OCI-LY3 (cell line): ENCODE results near the gene MYLK.
A peak's percentile ranks its signal among the peaks of the same experiment; 100 is the strongest.

ENCODE experiments used
- H2AFZ ChIP-seq: fragments of 200-600, 300-600 bp; shearing (Covaris generic); 2 replicates; pipeline ENCODE4 v1.6.0; 2014; ENCODE audit warnings: antibody characterized with exemption, low read depth, low read length
- H3K27ac ChIP-seq: fragments of 200-600, 300-600 bp; sonication (generic); 2 replicates; pipeline ENCODE4 v1.5.1; 2014; ENCODE audit warnings: mild to moderate bottlenecking, low read length, moderate library complexity, mixed read lengths
- H3K27me3 ChIP-seq: fragments of 200-600, 300-600 bp; sonication (generic); 2 replicates; pipeline ENCODE4 v1.6.1; 2014; ENCODE audit warnings: low read depth, low read length, mixed read lengths
- H3K36me3 ChIP-seq: fragments of 200-600, 300-600 bp; sonication (generic); replicated peaks from 2 replicates; pipeline ENCODE3; 2014; ENCODE audit warnings: low read depth, low read length, mixed read lengths
- H3K4me1 ChIP-seq: fragments of 300-600, 200-600 bp; sonication (generic); 2 replicates; pipeline ENCODE4 v1.6.1; 2014; ENCODE audit warnings: low read length, mixed read lengths
- H3K4me2 ChIP-seq: fragments of 200-600, 300-600 bp; sonication (generic); 2 replicates; pipeline ENCODE4 v1.6.1; 2014; ENCODE audit warnings: low read length, mixed read lengths
- H3K4me3 ChIP-seq: fragments of 300-600, 200-600 bp; sonication (generic); 2 replicates; pipeline ENCODE4 v1.5.1; 2014; ENCODE audit warnings: antibody characterized with exemption, mild to moderate bottlenecking, low read length, moderate library complexity
- H3K79me2 ChIP-seq: fragments of 300-600, 200-600 bp; shearing (Covaris generic); 2 replicates; pipeline ENCODE4 v1.6.1; 2014; ENCODE audit warnings: mild to moderate bottlenecking, low read length, mixed read lengths
- H3K9ac ChIP-seq: fragments of 300-600, 200-600 bp; shearing (Covaris generic); 2 replicates; pipeline ENCODE4 v1.6.0; 2014; ENCODE audit warnings: mild to moderate bottlenecking, low read length, moderate library complexity
- H3K9me3 ChIP-seq: fragments of 200-600, 300-600 bp; shearing (Covaris generic); 2 replicates; pipeline ENCODE4 v1.6.1; 2014; ENCODE audit warnings: low read length, mixed read lengths; ENCODE audit not compliant: insufficient read depth
- H4K20me1 ChIP-seq: fragments of 200-600, 300-600 bp; sonication (generic); 2 replicates; pipeline ENCODE4 v1.6.1; 2016; ENCODE audit warnings: low read length, mixed read lengths; ENCODE audit not compliant: insufficient read depth
- EZH2phosphoT487 ChIP-seq: fragments of 200-600 bp; shearing (Covaris generic); IDR thresholded peaks from 2 replicates; pipeline ENCODE4 v1.6.1; 2018; ENCODE audit warnings: antibody characterized with exemption, mixed run types, low read depth
- TF ChIP-seq, protein P1 (sequence below): fragments of 200-600, 300-600 bp; sonication (generic); IDR thresholded peaks from 2 replicates; pipeline ENCODE4 v1.5.1; 2014; ENCODE audit warnings: antibody characterized with exemption, low read length, low read depth

The MYLK gene

DNA sequence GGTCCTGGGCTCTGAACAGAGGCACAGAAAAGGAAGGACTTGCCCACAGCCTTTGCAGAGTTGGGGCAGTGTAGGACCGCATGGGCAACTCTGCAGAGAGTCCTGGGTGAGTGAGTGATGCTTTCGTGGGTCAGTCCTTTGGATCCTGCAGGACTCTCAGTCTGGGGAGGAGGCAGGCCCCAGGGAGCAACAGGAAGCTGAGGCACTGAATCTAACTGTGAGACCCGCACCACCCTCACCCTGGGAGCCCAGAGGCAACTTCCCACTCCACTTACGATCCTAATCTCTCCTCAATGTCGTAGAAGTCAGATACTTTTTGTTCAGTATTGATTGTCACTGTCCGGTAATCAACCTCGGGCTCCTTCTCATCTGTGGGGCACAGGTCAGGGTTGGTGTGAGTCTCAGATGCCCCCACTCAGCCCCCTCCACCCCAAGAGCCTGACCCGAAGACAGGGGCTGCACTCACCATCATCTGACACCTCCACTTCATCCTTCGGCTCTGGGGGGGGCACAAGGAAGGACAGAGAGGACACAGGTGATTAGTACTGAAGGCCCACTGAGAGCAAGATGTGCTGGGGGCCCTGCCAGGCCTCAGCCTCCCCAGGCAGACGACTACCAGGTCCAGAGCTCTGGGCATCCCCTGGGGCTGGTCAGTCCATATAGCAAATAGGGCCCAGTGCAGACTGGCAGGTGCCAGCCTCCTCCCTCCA, 235.3 kb downstream of the MYLK start:
- H4K20me1 ChIP-seq = no peaks in the 10 kb centered on the region
- no peak overlapping the region for H3K27ac ChIP-seq
- no peak overlapping the region for H3K9ac ChIP-seq
- no peaks in the 10 kb centered on the region for H3K79me2 ChIP-seq
- no peaks in the 10 kb centered on the region for H3K9me3 ChIP-seq
- no peak overlapping the region for H3K4me3 ChIP-seq
- no peak overlapping the region for H2AFZ ChIP-seq
- no peak overlapping the region for H3K4me2 ChIP-seq
- H3K4me1 ChIP-seq = 0 out of 2 replicates have a peak, but pooled peaks cover 2% of the 10 kb centered on the region
- H3K27me3 ChIP-seq = peaks cover 9% of the 10 kb centered on the region; the same call in 1 of the 2 replicates
- TF ChIP-seq, protein P1, sequence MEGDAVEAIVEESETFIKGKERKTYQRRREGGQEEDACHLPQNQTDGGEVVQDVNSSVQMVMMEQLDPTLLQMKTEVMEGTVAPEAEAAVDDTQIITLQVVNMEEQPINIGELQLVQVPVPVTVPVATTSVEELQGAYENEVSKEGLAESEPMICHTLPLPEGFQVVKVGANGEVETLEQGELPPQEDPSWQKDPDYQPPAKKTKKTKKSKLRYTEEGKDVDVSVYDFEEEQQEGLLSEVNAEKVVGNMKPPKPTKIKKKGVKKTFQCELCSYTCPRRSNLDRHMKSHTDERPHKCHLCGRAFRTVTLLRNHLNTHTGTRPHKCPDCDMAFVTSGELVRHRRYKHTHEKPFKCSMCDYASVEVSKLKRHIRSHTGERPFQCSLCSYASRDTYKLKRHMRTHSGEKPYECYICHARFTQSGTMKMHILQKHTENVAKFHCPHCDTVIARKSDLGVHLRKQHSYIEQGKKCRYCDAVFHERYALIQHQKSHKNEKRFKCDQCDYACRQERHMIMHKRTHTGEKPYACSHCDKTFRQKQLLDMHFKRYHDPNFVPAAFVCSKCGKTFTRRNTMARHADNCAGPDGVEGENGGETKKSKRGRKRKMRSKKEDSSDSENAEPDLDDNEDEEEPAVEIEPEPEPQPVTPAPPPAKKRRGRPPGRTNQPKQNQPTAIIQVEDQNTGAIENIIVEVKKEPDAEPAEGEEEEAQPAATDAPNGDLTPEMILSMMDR = no peak
- TF ChIP-seq EZH2phosphoT487 = no peak
- no peaks in the 10 kb centered on the region for H3K36me3 ChIP-seq

DNA sequence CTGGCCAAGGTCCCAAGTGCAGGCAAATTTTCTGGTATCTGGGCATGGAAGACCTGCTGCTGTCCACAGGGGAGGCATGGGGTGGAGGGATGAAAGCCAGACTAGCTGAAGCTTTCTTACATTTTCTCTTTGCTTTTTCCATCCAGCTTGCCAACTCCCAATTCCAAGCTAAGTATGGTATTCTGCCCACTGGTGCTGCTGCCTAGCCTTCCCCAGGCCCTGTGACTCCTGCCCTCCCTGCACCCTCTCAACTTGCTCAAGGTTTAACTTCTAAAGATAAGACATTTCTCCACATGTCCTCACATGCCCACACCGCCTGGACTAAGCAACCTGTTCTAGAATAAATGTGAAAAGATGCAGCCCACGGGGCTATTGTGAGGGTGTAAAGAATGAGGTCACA, 239.8 kb downstream of the MYLK start:
- Histone ChIP-seq H3K4me2 (no peak overlapping the region), H3K27me3 (peaks cover 9% of the 10 kb centered on the region; the same call in 1 of the 2 replicates), H3K9me3 (no peaks in the 10 kb centered on the region), H3K9ac (no peak overlapping the region), H4K20me1 (no peaks in the 10 kb centered on the region), H3K36me3 (no peaks in the 10 kb centered on the region), H3K27ac (no peak overlapping the region), H3K4me1 (no peaks in the 10 kb centered on the region), H3K79me2 (no peaks in the 10 kb centered on the region), H2AFZ (no peak overlapping the region), H3K4me3 (no peak overlapping the region)
- TF ChIP-seq, protein P1 = no peak
- TF ChIP-seq EZH2phosphoT487 = no peak

DNA sequence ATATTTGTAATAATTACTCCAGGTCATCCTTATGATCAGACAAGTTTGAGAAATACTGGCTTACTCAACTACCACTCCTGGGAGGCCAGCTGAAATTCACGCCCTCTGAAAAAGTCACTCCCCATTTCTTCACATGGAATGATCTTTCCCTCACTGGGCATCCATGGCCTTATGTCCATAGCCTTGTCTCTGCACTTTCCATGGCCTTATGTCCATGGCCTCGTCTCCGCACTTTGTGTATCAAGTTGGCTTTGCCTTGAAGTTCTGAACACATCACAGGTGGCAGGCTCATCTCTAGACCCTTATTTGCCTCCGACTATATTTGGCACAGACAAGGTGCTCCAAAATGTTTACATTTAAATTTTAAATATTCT, 241.2 kb downstream of the MYLK start:
- Histone ChIP-seq H3K9me3 (no peaks in the 10 kb centered on the region), H4K20me1 (no peaks in the 10 kb centered on the region), H3K4me1 (no peaks in the 10 kb centered on the region), H3K9ac (no peak overlapping the region), H3K27me3 (peaks cover 9% of the 10 kb centered on the region; the same call in 1 of the 2 replicates), H2AFZ (no peak overlapping the region), H3K79me2 (no peaks in the 10 kb centered on the region), H3K36me3 (no peaks in the 10 kb centered on the region), H3K27ac (no peak overlapping the region), H3K4me2 (no peak overlapping the region), H3K4me3 (no peak overlapping the region)
- TF ChIP-seq, protein P1 = no peak

DNA sequence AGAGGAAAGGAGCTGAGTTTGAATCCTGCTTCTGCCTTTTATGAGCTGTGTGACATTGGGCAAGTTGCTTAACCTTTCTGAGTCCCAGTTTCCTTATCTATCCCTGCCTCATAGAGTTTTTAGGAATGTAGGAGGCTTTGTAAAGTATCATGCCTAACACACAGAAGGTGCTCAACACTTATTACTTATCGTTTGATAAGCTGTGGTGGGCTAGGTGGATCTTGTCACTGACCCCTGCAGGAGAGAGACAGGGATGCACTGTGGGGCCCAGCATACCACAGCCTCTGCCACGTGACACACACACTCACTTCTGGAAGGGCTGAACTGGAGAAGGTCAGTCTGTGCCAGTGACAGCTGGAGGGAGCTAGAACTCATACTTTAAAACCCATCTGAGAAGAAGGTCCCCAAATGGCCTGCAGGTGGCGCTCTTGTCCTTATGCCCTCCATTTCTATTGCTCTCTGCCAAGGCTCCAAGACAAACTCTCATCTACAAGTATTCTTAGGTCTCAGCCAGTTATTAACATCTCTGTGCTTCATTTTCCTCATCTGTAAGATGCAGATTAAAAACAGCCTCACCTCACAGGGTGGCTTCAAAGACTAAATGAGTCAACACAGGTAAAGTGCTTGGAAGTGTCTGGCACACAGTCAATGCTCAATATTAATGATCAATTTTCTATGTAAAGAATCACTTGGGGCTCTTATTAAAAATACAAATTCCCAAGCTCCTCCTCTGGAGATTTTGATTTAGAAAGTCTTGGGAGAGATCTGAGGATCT, 241.8 kb downstream of the MYLK start:
- Histone ChIP-seq H3K27me3 (peaks cover 9% of the 10 kb centered on the region; the same call in 1 of the 2 replicates), H3K36me3 (no peaks in the 10 kb centered on the region), H2AFZ (no peak overlapping the region), H3K4me2 (no peak overlapping the region), H3K9ac (no peak overlapping the region), H3K4me3 (no peak overlapping the region), H3K79me2 (no peaks in the 10 kb centered on the region), H3K9me3 (no peaks in the 10 kb centered on the region), H4K20me1 (no peaks in the 10 kb centered on the region), H3K27ac (no peak overlapping the region), H3K4me1 (no peaks in the 10 kb centered on the region)
- TF ChIP-seq EZH2phosphoT487 = no peak
- TF ChIP-seq, protein P1 = peak; percentile 94
